ENCODE data around the gene EIF1.

EIF1 gene

GRCh38 chr17:41736983-41737679 lies 48.4 kb downstream of the EIF1 start:
- DNase-seq (ENCODE audit: low read depth), result no peak

GRCh38 chr17:41737680-41738023 lies 49.0 kb downstream of the EIF1 start:
- no peak for DNase-seq (ENCODE audit: low read depth)

GRCh38 chr17:41738077-41738800 lies 49.6 kb downstream of the EIF1 start:
- peak; percentile 70 for DNase-seq (ENCODE audit: low read depth)

GRCh38 chr17:41738801-41739112 lies 50.1 kb downstream of the EIF1 start:
- no peak for DNase-seq (ENCODE audit: low read depth)

- no peak for DNase-seq (ENCODE audit: low read depth)
These were observed 51.1 kb downstream of the EIF1 start for GRCh38 chr17:41739661-41740352.

GRCh38 chr17:41740506-41740905 lies 51.8 kb downstream of the EIF1 start:
- DNase-seq (ENCODE audit: low read depth), result no peak

- DNase-seq (ENCODE audit: low read depth), result no peak
These were observed 53.0 kb downstream of the EIF1 start for GRCh38 chr17:41741709-41742108.
